GM12878 (cell line): ENCODE measurements around the gene TBPL2. TPM values are rescaled to one million over a fixed set of nuclear protein-coding genes. Genes with fewer than 3 reads are reported as not detected.
"Not testable (repeated sequence)": the region's sequence is repeated elsewhere in the genome, so short reads cannot be mapped to it uniquely, and the experiment has no call there.

Experiments used
- ATAC-seq: fragments of 200-7000 bp; cut with Tn5 transposase; 3 replicates; pipeline ENCODE4 v1.9.1; 2020; ENCODE audit warnings: mild to moderate bottlenecking, moderate library complexity
- BruUV-seq: library from RNA; stranded (reverse); fragments of 400-500 nt; replicated peaks from 2 replicates; lab custom pipeline; 2021; lab: Mats Ljungman, UMichigan
- CTCF ChIA-PET: fragments of 300-600 bp; sonication (Branson Sonifier 250); formaldehyde crosslinking; extraction: SDS; loops from one replicate; lab custom pipeline; 2021; ENCODE audit warnings: inconsistent platforms; lab: Yijun Ruan, JAX
- POLR2A ChIA-PET: fragments of 350-600 bp; formaldehyde crosslinking; extraction: SDS; loops from one replicate; lab custom pipeline; 2021; ENCODE audit warnings: inconsistent platforms; lab: Charles Lee
- RAD21 ChIA-PET: fragments of 300-600 bp; sonication (Branson Sonifier 250); formaldehyde crosslinking; loops from one replicate; lab custom pipeline; 2023; ENCODE audit warnings: antibody characterized with exemption; ENCODE audit not compliant: unreplicated experiment; lab: Charles Lee
- SMC1A ChIA-PET: fragments of 300-600 bp; sonication (Branson Sonifier 250); formaldehyde crosslinking; loops from one replicate; lab custom pipeline; 2023; ENCODE audit not compliant: unreplicated experiment, uncharacterized antibody; lab: Charles Lee
- DNase-seq: peaks from one replicate; pipeline ENCODE4 v3.0.0-alpha.2; 2011; ENCODE audit warnings: low read depth, low spot score
- FAIRE-seq: peaks from 3 replicates; lab custom pipeline; 2011; peaks lifted over from hg19 to GRCh38; lab: Jason Lieb, UNC
- H2AFZ ChIP-seq: 2 replicates; pipeline ENCODE4 v1.6.0; 2011; ENCODE audit warnings: low read depth, low read length, control low read depth; ENCODE audit not compliant: control insufficient read depth
- H3K27ac ChIP-seq: 2 replicates; pipeline ENCODE4 v1.5.1; 2011; ENCODE audit warnings: control low read depth; ENCODE audit not compliant: control insufficient read depth, insufficient read depth
- H3K27me3 ChIP-seq, 2 experiments: replicated peaks in 1 of 2; 2 replicates each; pipeline versions ENCODE4 v1.6.0 to v1.6.1; 2011; ENCODE audit warnings: low read length in 1 of 2; ENCODE audit not compliant: control insufficient read depth in 2 of 2, insufficient read depth in 2 of 2
- H3K36me3 ChIP-seq, 2 experiments: 2 replicates each; pipeline ENCODE4 v1.5.1; 2011; ENCODE audit warnings: low read length in 1 of 2; ENCODE audit not compliant: control insufficient read depth in 2 of 2, insufficient read depth in 2 of 2
- H3K4me1 ChIP-seq: 2 replicates; pipeline ENCODE4 v1.6.1; 2011; ENCODE audit warnings: mild to moderate bottlenecking, low read length, moderate library complexity, mixed read lengths; ENCODE audit not compliant: control insufficient read depth, insufficient read depth
- H3K4me2 ChIP-seq: 2 replicates; pipeline ENCODE4 v1.6.0; 2011; ENCODE audit warnings: control low read depth; ENCODE audit not compliant: control insufficient read depth, insufficient read depth
- H3K4me3 ChIP-seq: fragments of 200-600 bp; sonication (generic); 2 replicates; pipeline ENCODE4 v1.5.1; 2016
- H3K79me2 ChIP-seq: 2 replicates; pipeline ENCODE4 v1.6.0; 2011; ENCODE audit warnings: low read length; ENCODE audit not compliant: control insufficient read depth, insufficient read depth
- H3K9ac ChIP-seq: 2 replicates; pipeline ENCODE4 v1.8.0; 2011; ENCODE audit warnings: low read length, control low read depth, mixed read lengths; ENCODE audit not compliant: control insufficient read depth, insufficient read depth
- H3K9me3 ChIP-seq: replicated peaks from 3 replicates; pipeline ENCODE4 v1.5.1; 2011; ENCODE audit warnings: mild to moderate bottlenecking, low read length; ENCODE audit not compliant: control insufficient read depth, insufficient read depth
- H4K20me1 ChIP-seq: 2 replicates; pipeline ENCODE4 v1.6.0; 2011; ENCODE audit not compliant: control insufficient read depth, insufficient read depth
- CEBPZ ChIP-seq: fragments of 150-350 bp; IDR thresholded peaks from 2 replicates; pipeline ENCODE4 v1.6.1; 2016; ENCODE audit warnings: low read depth, low read length
- EP300 ChIP-seq, 2 experiments: fragments of 150-350 bp in 1 of 2; IDR thresholded peaks; 2 replicates each; pipeline ENCODE4 v1.6.1; 2011 to 2012; ENCODE audit warnings: low read depth in 2 of 2, low read length in 2 of 2, borderline replicate concordance in 1 of 2, improper control_type of control experiment in 1 of 2, inconsistent platforms in 1 of 2; ENCODE audit not compliant: control insufficient read depth in 1 of 2
- GABPA ChIP-seq: IDR thresholded peaks from 2 replicates; pipeline ENCODE4 v1.6.1; 2014; ENCODE audit warnings: antibody characterized with exemption, low read depth, mild to moderate bottlenecking, inconsistent platforms
- IKZF2 ChIP-seq, 2 experiments: fragments of 450-650 bp; IDR thresholded peaks; 2 replicates each; pipeline ENCODE4 v1.6.1; 2017; ENCODE audit warnings: mild to moderate bottlenecking in 2 of 2, moderate library complexity in 2 of 2
- KAT2A ChIP-seq: conservative IDR thresholded peaks from 2 replicates; pipeline ENCODE4 v1.6.1; 2011; ENCODE audit warnings: low read depth, low read length; ENCODE audit not compliant: control insufficient read depth
- KLF5 ChIP-seq: fragments of 450-650 bp; IDR thresholded peaks from 2 replicates; pipeline ENCODE4 v1.6.1; 2014; ENCODE audit warnings: mild to moderate bottlenecking; ENCODE audit not compliant: partially characterized antibody
- LARP7 ChIP-seq: fragments of 450-650 bp; IDR thresholded peaks from 2 replicates; pipeline ENCODE4 v1.6.1; 2017; ENCODE audit warnings: mild to moderate bottlenecking
- MYB ChIP-seq: fragments of 150-350 bp; IDR thresholded peaks from 2 replicates; pipeline ENCODE4 v1.6.1; 2014; ENCODE audit warnings: mild to moderate bottlenecking, low read depth, low read length, borderline replicate concordance
- NFYB ChIP-seq: IDR thresholded peaks from 2 replicates; pipeline ENCODE4 v1.6.1; 2011; ENCODE audit warnings: low read depth, mild to moderate bottlenecking, low read length, improper control_type of control experiment, moderate library complexity; ENCODE audit not compliant: insufficient read depth
- PML ChIP-seq: IDR thresholded peaks from 2 replicates; pipeline ENCODE4 v1.6.1; 2012; ENCODE audit warnings: low read length, inconsistent platforms
- POLR2AphosphoS5 ChIP-seq: IDR thresholded peaks from 2 replicates; pipeline ENCODE4 v1.6.1; 2011; ENCODE audit warnings: mild to moderate bottlenecking, low read length, inconsistent platforms
- STAT3 ChIP-seq: IDR thresholded peaks from 2 replicates; pipeline ENCODE4 v1.6.1; 2011; ENCODE audit warnings: low read depth, low read length, improper control_type of control experiment
- TARDBP ChIP-seq: IDR thresholded peaks from 2 replicates; pipeline ENCODE4 v1.6.1; 2016; ENCODE audit warnings: borderline replicate concordance
- TBL1XR1 ChIP-seq: IDR thresholded peaks from 2 replicates; pipeline ENCODE4 v1.6.1; 2012; ENCODE audit warnings: low read depth, low read length, improper control_type of control experiment
- ZNF207 ChIP-seq: fragments of 450-650 bp; IDR thresholded peaks from 2 replicates; pipeline ENCODE4 v1.6.1; 2014; ENCODE audit warnings: antibody characterized with exemption, mild to moderate bottlenecking, borderline replicate concordance
- WGBS: methylation state at CpG from one replicate; pipeline ENCODE4 v1.1.6; 2016; ENCODE audit warnings: low lambda C conversion rate; ENCODE audit not compliant: insufficient replicate concordance, insufficient coverage; ENCODE audit errors: missing lambda C conversion rate; 5-methylcytosine and 5-hydroxymethylcytosine counted together
- in situ Hi-C: fragments of 300-500 bp; cut with MboI; formaldehyde crosslinking; loops from 9 replicates; pipeline ENCODE4 v1.14.3; 2018; ENCODE audit warnings: mixed read lengths
- intact Hi-C: fragments of 100-400 bp; cut with micrococcal nuclease; formaldehyde crosslinking; loops from one replicate; pipeline ENCODE4 v1.14.2; 2022; ENCODE audit not compliant: unreplicated experiment
- polyA plus RNA-seq, 11 experiments: library from polyadenylated mRNA; depleted of rRNA in 4 of 11; unstranded in 6 of 11; stranded (reverse) in 5 of 11; fragments of >200 nt; fragmentation: Nextera tagmentation in 4 of 11; fragmentation: Illumina TruSeq in 1 of 11; extraction: Ambion mirVana in 4 of 11; extraction: Trizol in 1 of 11; gene quantifications; 1 replicate in 1 of 11; 2 replicates in 10 of 11; pipeline versions ENCODE4 v1.2.1 to v1.2.3, GENCODE V29; 2011 to 2016; ENCODE audit warnings: inconsistent platforms in 2 of 11, missing spikeins in 2 of 11, low read depth in 1 of 11
- total RNA-seq, 4 experiments: library from RNA; depleted of rRNA in 3 of 4; stranded (reverse); fragments of >200 nt in 3 of 4; fragmentation: Illumina TruSeq in 1 of 4; extraction: Trizol in 1 of 4; gene quantifications; 2 replicates each; pipeline versions ENCODE4 v1.2.1 to v1.2.3, GENCODE V29; 2013 to 2021

Gene TBPL2
- total and polyA plus RNA-seq, 10 of the 15 experiments (the other 5 are each of a cell fraction or from before 2014, with no cell fraction given): 0.41 TPM; not detected in 9

- not testable (repeated sequence) for FAIRE-seq
Observed at GRCh38 chr14:55476448-55476847, 36.0 kb upstream of the TBPL2 start.

GRCh38 chr14:55473786-55474185 lies 33.4 kb upstream of the TBPL2 start:
- H2AFZ ChIP-seq: no peak overlapping the region
- H3K36me3 ChIP-seq: no peaks in the 10 kb centered on the region
- in situ Hi-C loops (no loop called here), intact Hi-C loops (no loop called here)
- H3K79me2 ChIP-seq: no peaks in the 10 kb centered on the region
- SMC1A ChIA-PET: no interaction called here
- H3K27ac ChIP-seq: no peak overlapping the region
- RAD21 ChIA-PET: no interaction called here
- POLR2A ChIA-PET: no interaction called here
- H3K9me3 ChIP-seq: no peaks in the 10 kb centered on the region
- no peak for TF ChIP-seq LARP7
- TF ChIP-seq KLF5: no peak
- TF ChIP-seq TARDBP: no peak
- no peak for TF ChIP-seq GABPA
- TF ChIP-seq STAT3: no peak
- no peak for TF ChIP-seq PML
- no peak for TF ChIP-seq IKZF2 (IDR thresholded peaks at IDR 0.05)
- TF ChIP-seq TBL1XR1: no peak
- no peak for TF ChIP-seq KAT2A
- TF ChIP-seq CEBPZ: no peak
- no peak for TF ChIP-seq ZNF207
- no peak for TF ChIP-seq POLR2AphosphoS5
- no peak for TF ChIP-seq NFYB
- no peak for TF ChIP-seq EP300 (IDR thresholded peaks at IDR 0.05; ENCODE audit: borderline replicate concordance in 1 of 2, control insufficient read depth in 1 of 2, low read depth in 2 of 2, low read length in 2 of 2)
- TF ChIP-seq MYB: no peak
- H3K4me3 ChIP-seq: no peak overlapping the region
- no peak for FAIRE-seq
- CTCF ChIA-PET: interaction anchor here (1.0 kb wide), 1 partner anchor 28 kb away, joined by 4 read pairs; no protein-coding TSS in a partner anchor
- no peak for ATAC-seq
- H4K20me1 ChIP-seq: no peaks in the 10 kb centered on the region
- no peaks in the 10 kb centered on the region for H3K4me1 ChIP-seq
- no peak for DNase-seq
- BruUV-seq: no TSS peak
- no peaks in the 10 kb centered on the region for H3K27me3 ChIP-seq
- 47% methylated on average over 7 of the region's 7 CpGs for WGBS
- no peak overlapping the region for H3K9ac ChIP-seq
- H3K4me2 ChIP-seq: no peak overlapping the region

More at GRCh38 chr14:55476448-55476847, 36.0 kb upstream of the TBPL2 start:
- H3K9ac ChIP-seq, H3K4me2 ChIP-seq, in situ Hi-C loops, H3K27ac ChIP-seq, H2AFZ ChIP-seq, H3K79me2 ChIP-seq, H3K4me3 ChIP-seq, H3K9me3 ChIP-seq, SMC1A ChIA-PET, DNase-seq, H3K4me1 ChIP-seq, intact Hi-C loops, BruUV-seq, H3K27me3 ChIP-seq, H4K20me1 ChIP-seq, RAD21 ChIA-PET, ATAC-seq, POLR2A ChIA-PET, H3K36me3 ChIP-seq: not testable (repeated sequence)
- 77% methylated on average over 3 of the region's 3 CpGs for WGBS
- CTCF ChIA-PET: interaction anchor here (0.6 kb wide), 1 partner anchor 17 kb away, joined by 3 read pairs; no protein-coding TSS in a partner anchor
